ENCODE results near the gene SMAD4. TPM values are rescaled to one million over a fixed set of nuclear protein-coding genes. Genes with fewer than 3 reads are reported as not detected.

SMAD4 gene
- total RNA-seq, 1 experiment from 2014 or later: 61.3 TPM

DNA sequence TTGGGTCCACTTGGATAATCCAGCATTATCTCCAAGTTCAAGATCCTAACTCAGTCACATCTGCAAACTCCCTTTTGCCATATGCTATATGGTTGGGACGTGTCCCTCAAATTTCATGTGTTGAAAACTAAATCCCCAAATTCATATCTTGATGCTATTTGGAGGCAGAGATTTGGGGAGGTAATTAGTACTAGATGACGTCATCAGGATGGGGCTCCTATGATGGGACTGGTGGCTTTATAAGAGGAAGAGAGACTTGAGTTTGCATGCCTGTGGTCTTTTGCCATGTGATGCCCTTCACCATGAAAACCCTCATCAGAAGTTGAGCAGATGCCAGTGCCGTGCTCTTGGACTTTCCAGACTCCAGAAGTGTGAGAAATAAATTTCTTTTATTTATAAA lies 16.8 kb upstream of the SMAD4 start:
- in situ Hi-C loops (cut with HindIII; ENCODE audit: low pct_unique_long_range_greater_than_20kb, low sequenced_read_pairs): no loop called here
- ATAC-seq (no peak), DNase-seq (ENCODE audit: low read depth, low spot score) (no peak)
- ChIA-PET CTCF (no interaction called here), POLR2A (no interaction called here)
- H3K27ac ChIP-seq (ENCODE audit: low read length): no peak overlapping the region
- no peaks in the 10 kb centered on the region for H3K4me1 ChIP-seq (ENCODE audit: control insufficient read depth, insufficient read depth, low read length)
- no peak for TF ChIP-seq TCF7L2 (IDR thresholded peaks at IDR 0.05; ENCODE audit: low read depth, low read length)
- TF ChIP-seq, protein P1, sequence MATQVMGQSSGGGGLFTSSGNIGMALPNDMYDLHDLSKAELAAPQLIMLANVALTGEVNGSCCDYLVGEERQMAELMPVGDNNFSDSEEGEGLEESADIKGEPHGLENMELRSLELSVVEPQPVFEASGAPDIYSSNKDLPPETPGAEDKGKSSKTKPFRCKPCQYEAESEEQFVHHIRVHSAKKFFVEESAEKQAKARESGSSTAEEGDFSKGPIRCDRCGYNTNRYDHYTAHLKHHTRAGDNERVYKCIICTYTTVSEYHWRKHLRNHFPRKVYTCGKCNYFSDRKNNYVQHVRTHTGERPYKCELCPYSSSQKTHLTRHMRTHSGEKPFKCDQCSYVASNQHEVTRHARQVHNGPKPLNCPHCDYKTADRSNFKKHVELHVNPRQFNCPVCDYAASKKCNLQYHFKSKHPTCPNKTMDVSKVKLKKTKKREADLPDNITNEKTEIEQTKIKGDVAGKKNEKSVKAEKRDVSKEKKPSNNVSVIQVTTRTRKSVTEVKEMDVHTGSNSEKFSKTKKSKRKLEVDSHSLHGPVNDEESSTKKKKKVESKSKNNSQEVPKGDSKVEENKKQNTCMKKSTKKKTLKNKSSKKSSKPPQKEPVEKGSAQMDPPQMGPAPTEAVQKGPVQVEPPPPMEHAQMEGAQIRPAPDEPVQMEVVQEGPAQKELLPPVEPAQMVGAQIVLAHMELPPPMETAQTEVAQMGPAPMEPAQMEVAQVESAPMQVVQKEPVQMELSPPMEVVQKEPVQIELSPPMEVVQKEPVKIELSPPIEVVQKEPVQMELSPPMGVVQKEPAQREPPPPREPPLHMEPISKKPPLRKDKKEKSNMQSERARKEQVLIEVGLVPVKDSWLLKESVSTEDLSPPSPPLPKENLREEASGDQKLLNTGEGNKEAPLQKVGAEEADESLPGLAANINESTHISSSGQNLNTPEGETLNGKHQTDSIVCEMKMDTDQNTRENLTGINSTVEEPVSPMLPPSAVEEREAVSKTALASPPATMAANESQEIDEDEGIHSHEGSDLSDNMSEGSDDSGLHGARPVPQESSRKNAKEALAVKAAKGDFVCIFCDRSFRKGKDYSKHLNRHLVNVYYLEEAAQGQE (IDR thresholded peaks at IDR 0.05; ENCODE audit: insufficient read depth in 1 of 2, low read depth in 2 of 2, low read length in 1 of 2): no peak
- TF ChIP-seq, protein P2, sequence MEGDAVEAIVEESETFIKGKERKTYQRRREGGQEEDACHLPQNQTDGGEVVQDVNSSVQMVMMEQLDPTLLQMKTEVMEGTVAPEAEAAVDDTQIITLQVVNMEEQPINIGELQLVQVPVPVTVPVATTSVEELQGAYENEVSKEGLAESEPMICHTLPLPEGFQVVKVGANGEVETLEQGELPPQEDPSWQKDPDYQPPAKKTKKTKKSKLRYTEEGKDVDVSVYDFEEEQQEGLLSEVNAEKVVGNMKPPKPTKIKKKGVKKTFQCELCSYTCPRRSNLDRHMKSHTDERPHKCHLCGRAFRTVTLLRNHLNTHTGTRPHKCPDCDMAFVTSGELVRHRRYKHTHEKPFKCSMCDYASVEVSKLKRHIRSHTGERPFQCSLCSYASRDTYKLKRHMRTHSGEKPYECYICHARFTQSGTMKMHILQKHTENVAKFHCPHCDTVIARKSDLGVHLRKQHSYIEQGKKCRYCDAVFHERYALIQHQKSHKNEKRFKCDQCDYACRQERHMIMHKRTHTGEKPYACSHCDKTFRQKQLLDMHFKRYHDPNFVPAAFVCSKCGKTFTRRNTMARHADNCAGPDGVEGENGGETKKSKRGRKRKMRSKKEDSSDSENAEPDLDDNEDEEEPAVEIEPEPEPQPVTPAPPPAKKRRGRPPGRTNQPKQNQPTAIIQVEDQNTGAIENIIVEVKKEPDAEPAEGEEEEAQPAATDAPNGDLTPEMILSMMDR (IDR thresholded peaks at IDR 0.05): no peak
- TF ChIP-seq SIN3A (IDR thresholded peaks at IDR 0.05; ENCODE audit: borderline replicate concordance, insufficient read depth, low read depth, low read length): no peak
- TF ChIP-seq POLR2AphosphoS5 (IDR thresholded peaks at IDR 0.05; ENCODE audit: low read depth, low read length): no peak
- intact Hi-C loops (cut with micrococcal nuclease; ENCODE audit: unreplicated experiment): no loop called here
- BruUV-seq (replicated peaks): no TSS peak
- H3K9me3 ChIP-seq (ENCODE audit: control insufficient read depth, insufficient read depth, low read depth, low read length): no peaks in the 10 kb centered on the region
- no peaks in the 10 kb centered on the region; the same call in 1 of the 2 replicates for H3K27me3 ChIP-seq (ENCODE audit: control insufficient read depth, insufficient read depth, low read length)
- no peak overlapping the region for H3K4me3 ChIP-seq (ENCODE audit: low read depth in 2 of 2, low read length in 2 of 2)
- H3K36me3 ChIP-seq (ENCODE audit: control insufficient read depth, insufficient read depth, low read length): no peaks in the 10 kb centered on the region

DNA sequence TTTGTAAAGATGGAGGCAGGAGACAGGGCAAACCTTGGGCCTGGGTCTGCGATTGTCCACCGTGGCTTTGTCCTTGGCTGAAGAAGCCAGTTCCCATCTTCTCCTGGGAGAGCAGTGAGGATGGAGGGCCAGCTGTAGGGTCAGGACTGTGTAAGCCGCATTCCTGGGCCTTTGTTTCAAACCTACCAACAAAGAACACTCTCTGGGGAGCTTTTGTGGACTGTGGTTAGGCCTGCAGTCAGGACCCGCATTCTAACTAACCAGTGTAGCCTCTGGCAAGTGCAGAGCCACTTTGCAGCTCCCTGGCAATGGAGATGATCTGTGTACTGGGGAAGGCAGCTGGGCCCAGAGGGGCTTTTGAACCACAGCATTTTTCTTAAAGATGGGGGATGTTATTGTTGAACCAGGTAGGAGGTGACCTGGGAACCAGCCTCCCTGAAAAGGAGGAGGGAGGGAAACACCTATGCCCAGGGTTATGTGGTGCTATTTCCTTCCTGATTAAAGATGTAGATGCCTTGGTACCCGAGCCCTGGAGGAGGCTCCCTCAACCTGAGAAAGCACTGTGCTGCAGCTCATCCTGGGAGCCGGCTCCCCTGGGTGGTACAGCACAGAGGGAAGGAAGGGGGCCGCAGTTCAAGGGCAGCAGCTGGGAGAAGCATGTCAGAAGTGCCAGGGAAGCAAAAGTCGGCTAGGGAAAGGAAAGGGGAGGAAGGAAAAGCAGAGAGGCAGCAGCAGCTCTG lies 12.7 kb upstream of the SMAD4 start:
- no TSS peak for BruUV-seq (replicated peaks)
- ATAC-seq: no peak
- in situ Hi-C loops (cut with HindIII; ENCODE audit: low pct_unique_long_range_greater_than_20kb, low sequenced_read_pairs): no loop called here
- TF ChIP-seq, protein P2 (IDR thresholded peaks at IDR 0.05): no peak
- TF ChIP-seq, protein P1 (IDR thresholded peaks at IDR 0.05; ENCODE audit: insufficient read depth in 1 of 2, low read depth in 2 of 2, low read length in 1 of 2): no peak
- TF ChIP-seq POLR2AphosphoS5 (IDR thresholded peaks at IDR 0.05; ENCODE audit: low read depth, low read length) (no peak), TCF7L2 (IDR thresholded peaks at IDR 0.05; ENCODE audit: low read depth, low read length) (no peak), SIN3A (IDR thresholded peaks at IDR 0.05; ENCODE audit: borderline replicate concordance, insufficient read depth, low read depth, low read length) (no peak)
- intact Hi-C loops (cut with micrococcal nuclease; ENCODE audit: unreplicated experiment): no loop called here
- Histone ChIP-seq H3K36me3 (ENCODE audit: control insufficient read depth, insufficient read depth, low read length) (no peaks in the 10 kb centered on the region), H3K27me3 (ENCODE audit: control insufficient read depth, insufficient read depth, low read length) (no peaks in the 10 kb centered on the region), H3K4me3 (ENCODE audit: low read depth in 2 of 2, low read length in 2 of 2) (no peak overlapping the region), H3K27ac (ENCODE audit: low read length) (no peak overlapping the region), H3K4me1 (ENCODE audit: control insufficient read depth, insufficient read depth, low read length) (no peaks in the 10 kb centered on the region), H3K9me3 (ENCODE audit: control insufficient read depth, insufficient read depth, low read depth, low read length) (no peaks in the 10 kb centered on the region)
- no peak for DNase-seq (ENCODE audit: low read depth, low spot score)
- ChIA-PET POLR2A (no interaction called here), CTCF (no interaction called here)
